Ishikawa (cell line): ENCODE data around the gene PTH2.

Experiments
- CEBPB ChIP-seq: IDR thresholded peaks from 2 replicates; pipeline ENCODE4 v1.6.1; 2012
- CREB1 ChIP-seq: IDR thresholded peaks from 2 replicates; pipeline ENCODE4 v1.6.1; 2012; ENCODE audit warnings: low read depth
- EGR1 ChIP-seq: IDR thresholded peaks from 2 replicates; pipeline ENCODE4 v1.6.1; 2012
- EP300 ChIP-seq: IDR thresholded peaks from 2 replicates; pipeline ENCODE4 v1.6.1; 2012; ENCODE audit warnings: borderline replicate concordance
- FOXM1 ChIP-seq: IDR thresholded peaks from 2 replicates; pipeline ENCODE4 v1.6.1; 2012; ENCODE audit warnings: low read depth, borderline replicate concordance
- RAD21 ChIP-seq: IDR thresholded peaks from 2 replicates; pipeline ENCODE4 v1.6.1; 2012; ENCODE audit warnings: low read depth
- REST ChIP-seq: IDR thresholded peaks from 2 replicates; pipeline ENCODE4 v1.6.1; 2012; ENCODE audit warnings: low read depth, mild to moderate bottlenecking
- TAF1 ChIP-seq: IDR thresholded peaks from 2 replicates; pipeline ENCODE4 v1.6.1; 2012; ENCODE audit warnings: low read depth, mild to moderate bottlenecking
- TCF12 ChIP-seq: IDR thresholded peaks from 2 replicates; pipeline ENCODE4 v1.6.1; 2012; ENCODE audit warnings: low read depth
- TEAD4 ChIP-seq: IDR thresholded peaks from 2 replicates; pipeline ENCODE4 v1.6.1; 2012
- USF1 ChIP-seq: IDR thresholded peaks from 2 replicates; pipeline ENCODE4 v1.6.1; 2012
- YY1 ChIP-seq: IDR thresholded peaks from 2 replicates; pipeline ENCODE4 v1.6.1; 2012; ENCODE audit warnings: low read depth
- ZBTB7A ChIP-seq: IDR thresholded peaks from 2 replicates; pipeline ENCODE4 v1.6.1; 2012; ENCODE audit warnings: low read depth

- TF ChIP-seq CEBPB (no peak), EP300 (no peak), EGR1 (no peak), USF1 (no peak), ZBTB7A (no peak), CREB1 (no peak), YY1 (no peak), TAF1 (no peak), TCF12 (no peak), RAD21 (no peak), TEAD4 (no peak), REST (no peak), FOXM1 (no peak)
Observed at GRCh38 chr19:49459388-49459787, 36.1 kb upstream of the PTH2 start.
